WTC11 (cell line): ENCODE results near the gene SLC44A5.

ENCODE experiments used
- CBFB ChIP-seq: sonication (generic); formaldehyde crosslinking; IDR thresholded peaks from 2 replicates; pipeline ENCODE4 v1.8.1; 2022; ENCODE audit warnings: mild to moderate bottlenecking, low read depth, missing genetic modification reagents
- CTCF ChIP-seq: fragments of 200-600 bp; IDR thresholded peaks from 2 replicates; pipeline ENCODE4 v1.8.0; 2022; ENCODE audit warnings: antibody characterized with exemption
- FOXK1 ChIP-seq: sonication (generic); formaldehyde crosslinking; IDR thresholded peaks from 2 replicates; pipeline ENCODE4 v1.8.0; 2022; ENCODE audit warnings: mild to moderate bottlenecking, moderate library complexity, missing genetic modification reagents
- PRRX2 ChIP-seq: fragments of 250-450 bp; sonication (Bioruptor Pico); IDR thresholded peaks from 2 replicates; pipeline ENCODE4 v1.8.0; 2021; ENCODE audit warnings: mild to moderate bottlenecking
- SP1 ChIP-seq: sonication (generic); formaldehyde crosslinking; conservative IDR thresholded peaks from 2 replicates; pipeline ENCODE4 v1.8.1; 2022; ENCODE audit warnings: missing genetic modification reagents
- TEAD4 ChIP-seq: sonication (generic); formaldehyde crosslinking; IDR thresholded peaks from 2 replicates; pipeline ENCODE4 v1.8.0; 2022; ENCODE audit warnings: mild to moderate bottlenecking, missing genetic modification reagents
- TF ChIP-seq, protein P1 (sequence below): sonication (generic); formaldehyde crosslinking; conservative IDR thresholded peaks from 2 replicates; pipeline ENCODE4 v1.8.1; 2022; ENCODE audit warnings: mild to moderate bottlenecking, missing genetic modification reagents
- TF ChIP-seq, protein P2 (sequence below): sonication (generic); formaldehyde crosslinking; IDR thresholded peaks from 2 replicates; pipeline ENCODE4 v1.8.0; 2023; ENCODE audit warnings: missing genetic modification reagents, mild to moderate bottlenecking, borderline replicate concordance
- TF ChIP-seq, protein P3 (sequence below): sonication (generic); formaldehyde crosslinking; IDR thresholded peaks from 2 replicates; pipeline ENCODE4 v1.8.1; 2022; ENCODE audit warnings: low read depth, missing genetic modification reagents, borderline replicate concordance

- TF ChIP-seq, protein P1, sequence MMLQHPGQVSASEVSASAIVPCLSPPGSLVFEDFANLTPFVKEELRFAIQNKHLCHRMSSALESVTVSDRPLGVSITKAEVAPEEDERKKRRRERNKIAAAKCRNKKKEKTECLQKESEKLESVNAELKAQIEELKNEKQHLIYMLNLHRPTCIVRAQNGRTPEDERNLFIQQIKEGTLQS, result no peak
- TF ChIP-seq CTCF, result no peak
- TF ChIP-seq, protein P2, sequence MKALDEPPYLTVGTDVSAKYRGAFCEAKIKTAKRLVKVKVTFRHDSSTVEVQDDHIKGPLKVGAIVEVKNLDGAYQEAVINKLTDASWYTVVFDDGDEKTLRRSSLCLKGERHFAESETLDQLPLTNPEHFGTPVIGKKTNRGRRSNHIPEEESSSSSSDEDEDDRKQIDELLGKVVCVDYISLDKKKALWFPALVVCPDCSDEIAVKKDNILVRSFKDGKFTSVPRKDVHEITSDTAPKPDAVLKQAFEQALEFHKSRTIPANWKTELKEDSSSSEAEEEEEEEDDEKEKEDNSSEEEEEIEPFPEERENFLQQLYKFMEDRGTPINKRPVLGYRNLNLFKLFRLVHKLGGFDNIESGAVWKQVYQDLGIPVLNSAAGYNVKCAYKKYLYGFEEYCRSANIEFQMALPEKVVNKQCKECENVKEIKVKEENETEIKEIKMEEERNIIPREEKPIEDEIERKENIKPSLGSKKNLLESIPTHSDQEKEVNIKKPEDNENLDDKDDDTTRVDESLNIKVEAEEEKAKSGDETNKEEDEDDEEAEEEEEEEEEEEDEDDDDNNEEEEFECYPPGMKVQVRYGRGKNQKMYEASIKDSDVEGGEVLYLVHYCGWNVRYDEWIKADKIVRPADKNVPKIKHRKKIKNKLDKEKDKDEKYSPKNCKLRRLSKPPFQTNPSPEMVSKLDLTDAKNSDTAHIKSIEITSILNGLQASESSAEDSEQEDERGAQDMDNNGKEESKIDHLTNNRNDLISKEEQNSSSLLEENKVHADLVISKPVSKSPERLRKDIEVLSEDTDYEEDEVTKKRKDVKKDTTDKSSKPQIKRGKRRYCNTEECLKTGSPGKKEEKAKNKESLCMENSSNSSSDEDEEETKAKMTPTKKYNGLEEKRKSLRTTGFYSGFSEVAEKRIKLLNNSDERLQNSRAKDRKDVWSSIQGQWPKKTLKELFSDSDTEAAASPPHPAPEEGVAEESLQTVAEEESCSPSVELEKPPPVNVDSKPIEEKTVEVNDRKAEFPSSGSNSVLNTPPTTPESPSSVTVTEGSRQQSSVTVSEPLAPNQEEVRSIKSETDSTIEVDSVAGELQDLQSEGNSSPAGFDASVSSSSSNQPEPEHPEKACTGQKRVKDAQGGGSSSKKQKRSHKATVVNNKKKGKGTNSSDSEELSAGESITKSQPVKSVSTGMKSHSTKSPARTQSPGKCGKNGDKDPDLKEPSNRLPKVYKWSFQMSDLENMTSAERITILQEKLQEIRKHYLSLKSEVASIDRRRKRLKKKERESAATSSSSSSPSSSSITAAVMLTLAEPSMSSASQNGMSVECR (CRISPR knock-in tag), result no peak
- TF ChIP-seq PRRX2 (CRISPR knock-in tag), result no peak
- TF ChIP-seq FOXK1 (CRISPR knock-in tag), result no peak
- no peak for TF ChIP-seq TEAD4
- TF ChIP-seq, protein P3, sequence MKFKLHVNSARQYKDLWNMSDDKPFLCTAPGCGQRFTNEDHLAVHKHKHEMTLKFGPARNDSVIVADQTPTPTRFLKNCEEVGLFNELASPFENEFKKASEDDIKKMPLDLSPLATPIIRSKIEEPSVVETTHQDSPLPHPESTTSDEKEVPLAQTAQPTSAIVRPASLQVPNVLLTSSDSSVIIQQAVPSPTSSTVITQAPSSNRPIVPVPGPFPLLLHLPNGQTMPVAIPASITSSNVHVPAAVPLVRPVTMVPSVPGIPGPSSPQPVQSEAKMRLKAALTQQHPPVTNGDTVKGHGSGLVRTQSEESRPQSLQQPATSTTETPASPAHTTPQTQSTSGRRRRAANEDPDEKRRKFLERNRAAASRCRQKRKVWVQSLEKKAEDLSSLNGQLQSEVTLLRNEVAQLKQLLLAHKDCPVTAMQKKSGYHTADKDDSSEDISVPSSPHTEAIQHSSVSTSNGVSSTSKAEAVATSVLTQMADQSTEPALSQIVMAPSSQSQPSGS (CRISPR knock-in tag), result no peak
- TF ChIP-seq SP1 (CRISPR knock-in tag), result no peak
- no peak for TF ChIP-seq CBFB (CRISPR knock-in tag)
Measured at GRCh38 chr1:75273110-75273509, 337.8 kb downstream of the SLC44A5 start.
